SJCRH30 (cell line): Measurements from ENCODE around the gene SP1. TPM values are rescaled to one million over a fixed set of nuclear protein-coding genes. Genes with fewer than 3 reads are reported as not detected.
"Not testable (repeated sequence)": the region's sequence is repeated elsewhere in the genome, so short reads cannot be mapped to it uniquely, and the experiment has no call there.

ENCODE experiments used
- DNase-seq, 2 experiments: peaks; one replicate each; pipeline ENCODE4 v3.0.0-alpha.2; 2015 to 2020
- H3K27ac ChIP-seq: fragments of 250-450 bp; sonication (Bioruptor Pico); 2 replicates; pipeline ENCODE4 v1.5.1; 2020; ENCODE audit warnings: mild to moderate bottlenecking, moderate library complexity
- H3K27me3 ChIP-seq: fragments of 250-450 bp; sonication (Bioruptor Pico); 2 replicates; pipeline ENCODE4 v1.5.1; 2020; ENCODE audit warnings: mild to moderate bottlenecking, moderate library complexity
- H3K36me3 ChIP-seq: fragments of 250-450 bp; sonication (Bioruptor Pico); 2 replicates; pipeline ENCODE4 v1.5.1; 2020; ENCODE audit warnings: mild to moderate bottlenecking, moderate library complexity
- H3K4me1 ChIP-seq: fragments of 250-450 bp; sonication (Bioruptor Pico); 2 replicates; pipeline ENCODE4 v1.5.1; 2020; ENCODE audit warnings: mild to moderate bottlenecking, moderate library complexity
- H3K4me3 ChIP-seq: fragments of 250-450 bp; sonication (Bioruptor Pico); 2 replicates; pipeline ENCODE4 v1.5.1; 2020; ENCODE audit warnings: mild to moderate bottlenecking, moderate library complexity
- H3K9me3 ChIP-seq: fragments of 250-450 bp; sonication (Bioruptor Pico); replicated peaks from 2 replicates; pipeline ENCODE4 v1.5.1; 2020; ENCODE audit warnings: mild to moderate bottlenecking, moderate library complexity
- total RNA-seq: library from RNA; depleted of rRNA; stranded (reverse); fragments of >200 nt; shearing (Covaris generic); gene quantifications from 2 replicates; pipeline ENCODE4 v1.2.3, GENCODE V29; 2014

Gene SP1
- total RNA-seq, 1 experiment from 2014 or later: 53.1 TPM

DNA sequence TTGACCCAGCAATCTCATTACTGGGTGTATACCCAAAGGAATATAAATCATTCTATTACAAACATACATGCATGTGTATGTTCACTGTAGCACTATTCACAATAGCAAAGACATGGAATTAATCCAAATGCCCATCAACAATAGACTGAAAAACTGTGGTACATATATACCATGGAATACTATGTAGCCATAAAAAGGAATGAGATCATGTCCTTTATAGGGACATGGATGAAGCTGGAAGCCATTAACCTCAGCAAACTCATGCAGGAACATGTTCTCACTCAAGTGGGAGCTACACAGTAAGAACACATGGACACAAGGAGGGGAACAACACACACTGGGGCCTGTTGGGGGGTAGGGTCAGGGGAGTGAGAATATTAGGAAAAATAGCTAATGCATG lies 59.6 kb downstream of the SP1 start:
- not testable (repeated sequence) for DNase-seq, H3K4me3 ChIP-seq, H3K27me3 ChIP-seq, H3K36me3 ChIP-seq, H3K27ac ChIP-seq, H3K9me3 ChIP-seq, H3K4me1 ChIP-seq

DNA sequence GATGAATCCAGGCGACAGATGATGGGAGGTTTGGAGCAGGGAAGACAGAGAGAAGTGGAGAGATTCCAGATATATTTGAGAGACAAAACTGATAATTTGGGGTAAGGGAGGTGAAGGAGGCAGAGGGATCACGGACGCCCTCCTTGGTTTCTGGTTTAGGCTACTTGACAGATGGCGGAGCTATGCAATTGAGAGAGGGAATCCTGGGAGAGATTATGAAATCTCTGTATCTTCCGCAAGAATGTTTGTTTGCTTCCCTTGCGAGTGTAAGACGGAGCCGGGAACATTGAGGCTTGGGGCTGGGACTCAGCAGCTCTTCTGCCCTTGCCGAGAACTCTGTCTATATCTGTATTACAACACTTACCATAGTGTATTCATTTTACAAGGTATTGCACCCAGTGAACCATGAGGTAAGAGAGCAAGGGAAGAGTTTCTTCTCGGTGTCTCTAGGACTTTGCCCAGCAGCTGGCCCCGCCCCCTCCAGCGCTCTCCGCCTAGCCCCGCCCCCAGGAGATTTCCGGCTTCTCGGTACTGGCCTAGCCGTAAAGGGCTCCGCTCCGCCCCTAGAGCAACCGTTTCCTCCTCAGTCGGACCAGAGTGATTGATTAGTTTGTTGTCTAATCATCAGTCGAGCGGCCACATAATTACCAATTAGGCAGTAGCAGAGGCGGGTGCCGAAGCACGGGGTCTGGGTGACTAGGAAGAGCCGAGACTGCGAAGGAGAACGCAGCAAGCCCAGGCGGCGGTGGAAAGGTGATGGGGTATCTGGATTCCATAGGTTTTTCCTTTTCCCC lies 61.3 kb downstream of the SP1 start, which contains the start of gene PRR13:
Gene PRR13 (plus strand): TSS at position 695 of the 794 bp plus-strand sequence. CDS start 981 bp downstream, outside the sequence.
- peak; percentile 99 for DNase-seq
- Histone ChIP-seq H3K4me1 (no peaks in the 10 kb centered on the region), H3K9me3 (no peaks in the 10 kb centered on the region), H3K36me3 (no peaks in the 10 kb centered on the region; the same call in 1 of the 2 replicates), H3K27me3 (no peaks in the 10 kb centered on the region), H3K27ac (peak within 1 kb of the TSS; percentile 70), H3K4me3 (peak within 1 kb of the TSS; percentile 69)

DNA sequence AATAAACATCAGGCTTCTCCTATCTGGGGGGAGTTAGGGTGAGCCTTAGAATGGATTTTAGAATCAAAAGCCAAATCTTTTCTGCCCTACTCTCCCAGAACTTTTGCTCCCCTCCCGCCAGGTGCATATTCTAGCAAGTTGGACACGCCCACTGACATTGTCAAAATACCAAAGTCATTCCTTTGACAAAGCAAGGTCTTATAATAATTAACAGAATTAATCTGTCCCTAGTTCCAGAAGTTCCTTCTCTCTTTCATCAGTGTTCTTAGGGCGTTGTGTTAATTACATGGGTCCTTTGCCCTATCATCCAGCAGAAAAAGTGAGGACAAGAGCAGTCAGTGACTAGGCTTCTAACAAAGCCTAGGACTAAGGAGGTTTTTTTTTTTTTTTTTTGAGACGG lies 64.0 kb downstream of the SP1 start:
- no peaks in the 10 kb centered on the region for H3K9me3 ChIP-seq
- no peak for DNase-seq
- H3K4me3 ChIP-seq: no peak overlapping the region
- no peaks in the 10 kb centered on the region for H3K4me1 ChIP-seq
- H3K27me3 ChIP-seq: no peaks in the 10 kb centered on the region
- H3K36me3 ChIP-seq: peaks cover 2% of the 10 kb centered on the region; the same call in 1 of the 2 replicates
- no peak overlapping the region for H3K27ac ChIP-seq

DNA sequence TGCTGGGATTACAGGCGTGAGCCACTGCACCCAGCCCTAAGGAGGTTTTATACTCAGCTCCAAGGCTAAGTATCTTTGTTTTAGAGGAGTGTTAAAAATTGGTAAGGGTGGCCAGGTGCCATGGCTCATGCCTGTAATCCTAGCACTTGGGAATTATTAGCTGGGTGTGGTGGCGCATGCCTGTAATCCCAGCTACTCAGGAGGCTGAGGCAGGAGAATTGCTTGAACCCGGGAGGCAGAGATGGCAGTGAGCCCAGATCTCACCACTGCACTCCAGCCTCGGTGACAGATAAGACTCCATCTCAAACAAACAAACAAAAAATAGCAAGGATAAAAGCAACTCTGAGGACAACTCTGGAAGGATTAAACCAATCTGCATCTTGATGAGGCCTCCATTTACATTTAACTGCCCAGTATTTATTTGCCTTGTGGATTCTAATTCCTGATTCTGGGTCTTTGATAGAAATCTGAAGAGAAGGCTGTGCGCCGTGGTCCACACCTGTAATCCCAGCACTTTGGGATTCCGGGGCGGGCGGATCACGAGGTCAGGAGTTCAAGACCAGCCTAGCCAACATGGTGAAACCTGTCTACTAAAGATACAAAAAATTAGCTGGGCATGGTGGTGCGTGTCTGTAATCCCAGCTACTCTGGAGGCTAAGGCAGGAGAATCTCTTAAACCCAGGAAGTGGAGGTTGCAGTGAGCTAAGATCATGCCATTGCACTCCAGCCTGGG lies 64.8 kb downstream of the SP1 start:
- H3K27ac ChIP-seq, H3K9me3 ChIP-seq, H3K27me3 ChIP-seq, DNase-seq, H3K4me3 ChIP-seq, H3K36me3 ChIP-seq, H3K4me1 ChIP-seq: not testable (repeated sequence)

DNA sequence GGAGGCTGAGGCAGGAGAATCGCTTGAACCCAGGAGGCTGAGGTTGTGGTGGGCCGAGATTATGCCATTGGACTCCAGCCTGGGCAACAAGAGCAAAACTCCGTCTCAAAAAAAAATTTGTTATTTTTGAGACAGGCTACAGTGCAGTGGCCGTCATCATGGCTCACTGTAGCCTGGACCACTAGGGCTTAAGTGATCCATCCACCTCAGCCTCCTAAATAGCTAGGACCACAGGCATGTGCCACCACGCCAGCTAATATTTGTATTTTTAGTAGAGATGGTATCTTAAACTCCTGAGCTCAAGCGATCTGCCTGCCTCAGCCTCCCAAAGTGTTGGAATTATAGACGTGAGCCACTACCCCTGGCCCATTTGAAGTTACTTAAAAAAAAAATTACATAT lies 71.0 kb downstream of the SP1 start:
- DNase-seq: no peak

DNA sequence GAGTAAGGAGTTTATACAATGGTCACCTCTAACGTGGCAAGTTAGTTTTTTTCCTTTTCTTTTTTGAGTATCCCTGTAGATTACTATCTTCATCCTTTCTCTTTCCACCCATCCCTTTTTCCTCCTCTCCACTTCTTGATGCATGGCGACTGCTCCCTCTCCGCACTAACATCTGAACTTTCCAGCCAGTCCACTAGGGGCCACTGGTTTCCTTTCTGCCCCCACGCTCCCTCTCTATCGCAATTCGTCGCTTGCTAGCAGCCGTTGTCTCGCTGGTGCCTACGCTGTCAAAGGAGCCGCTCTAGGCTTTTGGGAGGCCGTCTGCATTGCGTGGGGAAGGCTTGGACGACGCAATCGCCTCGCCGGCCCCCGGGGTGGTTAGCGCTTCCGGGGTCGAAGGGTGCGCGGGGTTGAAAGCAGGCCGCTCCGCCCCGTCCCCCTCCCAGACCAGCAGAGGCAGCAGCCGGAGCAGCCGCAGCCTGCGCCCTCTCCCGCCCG lies 71.7 kb downstream of the SP1 start, which contains the start of gene PCBP2:
Gene PCBP2 (plus strand): TSS at position 442 of the 498 bp plus-strand sequence. CDS start 2,699 bp downstream, outside the sequence.
- Histone ChIP-seq H3K36me3 (peaks cover 43% of the 10 kb centered on the region), H3K4me1 (peaks cover 8% of the 10 kb centered on the region), H3K4me3 (peak within 1 kb of the TSS; percentile 96), H3K9me3 (no peaks in the 10 kb centered on the region), H3K27me3 (no peaks in the 10 kb centered on the region), H3K27ac (peak within 1 kb of the TSS; percentile 94)
- peak; percentile 99 for DNase-seq

More for the DNA sequence above, 71.0 kb downstream of the SP1 start:
- Histone ChIP-seq H3K27me3 (no peaks in the 10 kb centered on the region), H3K4me1 (peaks cover 8% of the 10 kb centered on the region), H3K27ac (no peak overlapping the region), H3K4me3 (no peak overlapping the region), H3K36me3 (peaks cover 35% of the 10 kb centered on the region), H3K9me3 (no peaks in the 10 kb centered on the region)

DNA sequence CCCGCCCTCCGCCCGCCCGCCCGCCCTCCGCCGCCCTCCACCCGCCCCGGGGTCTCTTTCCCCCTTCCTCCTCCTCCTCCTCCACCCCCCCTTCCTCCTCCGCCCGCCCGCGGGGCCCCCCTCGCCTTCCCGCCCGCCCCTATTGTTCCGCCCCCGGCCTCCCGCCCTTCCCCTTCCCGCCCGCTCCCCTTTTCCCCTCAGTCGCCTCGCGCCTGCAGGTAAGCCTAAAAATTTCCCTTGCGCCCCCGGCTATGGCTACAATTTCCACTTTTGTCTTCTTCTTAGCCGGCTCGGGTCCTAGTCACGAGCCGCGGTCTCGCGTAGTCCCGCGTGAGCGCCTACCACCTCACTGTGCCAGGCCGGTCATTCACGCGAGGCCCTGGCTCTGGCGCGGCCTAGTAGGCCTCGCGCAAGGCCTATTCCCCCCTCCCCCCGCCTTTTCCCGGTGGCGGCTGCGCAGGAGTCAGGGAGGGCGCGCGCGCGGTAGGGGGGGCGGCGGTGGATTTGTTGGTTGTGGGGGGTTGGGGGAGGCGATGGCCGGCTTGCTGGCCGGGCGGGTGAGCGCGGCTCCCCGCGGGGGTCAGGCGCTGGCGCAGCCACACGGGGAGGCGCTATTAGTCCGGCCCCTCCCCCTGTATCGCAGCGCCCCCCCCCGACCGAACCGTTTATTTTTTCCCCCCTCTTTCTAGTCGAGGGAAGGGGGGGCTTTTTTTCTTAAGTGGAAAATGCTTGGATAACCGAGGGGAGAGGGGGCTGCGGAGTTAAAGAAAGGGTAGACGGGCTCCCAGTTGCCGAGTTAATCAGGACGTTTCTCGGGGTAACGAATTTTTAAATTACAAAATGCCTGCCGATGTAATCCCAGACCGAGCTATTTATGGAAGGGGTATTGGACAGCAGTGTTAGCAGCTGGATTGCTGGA lies 72.4 kb downstream of the SP1 start:
- Histone ChIP-seq H3K27me3 (no peaks in the 10 kb centered on the region), H3K4me3 (peak overlapping the region; percentile 96), H3K27ac (peak overlapping the region; percentile 94), H3K9me3 (no peaks in the 10 kb centered on the region), H3K4me1 (peaks cover 8% of the 10 kb centered on the region), H3K36me3 (peaks cover 50% of the 10 kb centered on the region)
- peak; percentile 77 to 84 for DNase-seq

DNA sequence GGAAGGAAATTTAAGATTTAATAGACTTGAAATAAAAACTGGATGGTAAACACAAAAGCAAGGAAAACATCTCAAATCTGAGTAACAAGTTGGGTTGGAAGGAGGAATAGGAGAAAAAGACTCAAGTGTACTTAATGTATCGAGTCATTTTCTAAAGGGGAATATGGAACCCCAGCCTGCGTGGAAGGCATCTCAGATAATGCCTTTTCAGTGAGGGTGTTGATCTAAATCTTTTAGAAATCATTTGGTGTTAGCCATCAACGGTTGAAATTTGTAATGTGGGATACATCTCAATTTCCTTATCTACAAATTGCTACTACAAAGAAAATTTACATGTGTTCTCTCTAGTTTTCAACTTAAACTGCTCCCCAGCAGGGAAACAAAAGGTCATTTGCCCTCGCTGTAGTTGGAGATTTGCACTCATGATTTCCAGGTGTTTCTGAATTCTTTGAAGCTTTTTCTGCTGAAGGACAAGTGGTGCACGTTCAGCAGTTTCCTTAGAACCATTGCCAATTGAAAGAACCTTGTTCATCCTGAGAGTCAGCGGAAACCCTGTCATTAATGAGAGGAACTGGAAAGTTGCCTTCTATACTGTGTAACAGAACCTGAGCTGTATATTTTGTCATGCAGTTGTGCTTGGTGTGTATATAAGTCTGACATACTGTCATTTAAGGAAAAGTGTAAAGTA lies 74.1 kb downstream of the SP1 start:
- Histone ChIP-seq H3K36me3 (peaks cover 64% of the 10 kb centered on the region), H3K4me3 (peak overlapping the region; percentile 96), H3K4me1 (peaks cover 8% of the 10 kb centered on the region), H3K9me3 (no peaks in the 10 kb centered on the region), H3K27me3 (no peaks in the 10 kb centered on the region), H3K27ac (no peak overlapping the region)
- DNase-seq: no peak

DNA sequence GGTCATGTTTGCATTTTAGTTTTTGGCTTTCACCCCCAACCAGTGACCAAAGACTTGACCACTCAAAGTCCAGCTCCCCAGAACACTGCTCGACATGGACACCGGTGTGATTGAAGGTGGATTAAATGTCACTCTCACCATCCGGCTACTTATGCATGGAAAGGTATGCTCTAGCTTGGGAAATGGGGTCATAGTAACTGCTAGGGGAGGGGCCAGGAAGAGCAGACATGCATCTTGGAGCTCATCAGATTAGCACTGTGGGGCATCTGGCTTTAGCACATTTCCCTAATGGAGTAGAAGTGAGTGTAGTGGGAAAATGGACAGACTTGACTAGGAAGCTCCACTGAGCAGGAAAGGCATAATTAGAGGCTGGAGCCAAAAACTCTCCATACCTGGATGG lies 74.7 kb downstream of the SP1 start:
- Histone ChIP-seq H3K27me3 (no peaks in the 10 kb centered on the region), H3K27ac (no peak overlapping the region), H3K4me1 (peaks cover 8% of the 10 kb centered on the region), H3K9me3 (no peaks in the 10 kb centered on the region), H3K36me3 (peaks cover 71% of the 10 kb centered on the region), H3K4me3 (no peak overlapping the region)
- DNase-seq: no peak

DNA sequence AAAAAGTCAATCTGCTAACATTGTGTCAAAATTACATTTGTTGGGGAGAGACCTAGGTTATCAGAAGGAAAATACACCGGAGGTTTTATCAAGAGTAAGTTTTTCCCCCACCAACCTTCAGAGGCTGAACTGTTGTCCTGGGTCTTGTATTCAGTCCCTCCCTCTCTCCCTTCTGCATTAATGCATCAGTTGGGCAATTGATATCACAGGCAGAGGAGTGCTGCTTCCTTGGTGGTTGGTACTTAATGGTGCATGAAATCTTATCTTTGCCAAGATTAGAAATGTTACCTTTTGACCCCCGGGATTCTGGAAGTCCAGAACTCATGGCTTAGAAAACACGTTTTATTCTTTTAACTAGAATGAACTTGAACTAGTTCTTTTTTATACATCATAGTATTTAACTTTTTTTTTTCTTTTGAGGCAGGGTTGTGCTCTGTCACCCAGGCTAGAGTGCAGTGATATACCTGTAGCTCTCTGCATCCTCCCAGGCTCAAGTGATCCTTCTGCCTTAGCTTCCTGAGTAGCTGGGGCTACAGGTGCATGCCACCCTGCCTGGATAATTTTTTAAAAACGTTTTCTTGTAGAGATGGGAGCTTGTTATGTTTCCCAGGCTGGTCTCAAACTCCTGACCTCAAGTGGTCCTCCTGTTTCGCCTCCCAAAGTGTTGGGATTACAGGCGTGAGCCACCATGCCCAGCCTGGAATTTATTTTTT lies 76.8 kb downstream of the SP1 start:
- Histone ChIP-seq H3K4me1 (peaks cover 8% of the 10 kb centered on the region), H3K27ac (no peak overlapping the region), H3K4me3 (no peak overlapping the region), H3K27me3 (no peaks in the 10 kb centered on the region), H3K9me3 (no peaks in the 10 kb centered on the region), H3K36me3 (peaks cover 92% of the 10 kb centered on the region)
- DNase-seq: no peak

DNA sequence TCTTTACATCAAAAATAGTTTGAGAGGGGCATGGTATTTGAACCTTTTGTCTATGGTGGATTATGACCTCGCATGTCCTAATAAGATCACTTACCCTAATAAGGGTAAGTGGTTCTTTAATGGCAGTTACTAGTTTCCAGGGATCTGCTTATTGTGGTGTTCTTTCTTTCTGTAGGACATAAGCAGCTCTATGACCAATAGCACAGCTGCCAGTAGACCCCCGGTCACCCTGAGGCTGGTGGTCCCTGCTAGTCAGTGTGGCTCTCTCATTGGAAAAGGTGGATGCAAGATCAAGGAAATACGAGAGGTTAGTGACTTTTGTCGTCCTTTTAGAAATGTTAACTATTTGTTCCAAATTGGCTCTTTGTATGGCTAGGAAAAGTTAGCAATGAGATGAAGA lies 79.1 kb downstream of the SP1 start:
- peaks cover 99% of the 10 kb centered on the region for H3K36me3 ChIP-seq
- no peaks in the 10 kb centered on the region for H3K4me1 ChIP-seq
- no peaks in the 10 kb centered on the region for H3K9me3 ChIP-seq
- no peak overlapping the region for H3K4me3 ChIP-seq
- no peaks in the 10 kb centered on the region for H3K27me3 ChIP-seq
- no peak for DNase-seq
- no peak overlapping the region for H3K27ac ChIP-seq

DNA sequence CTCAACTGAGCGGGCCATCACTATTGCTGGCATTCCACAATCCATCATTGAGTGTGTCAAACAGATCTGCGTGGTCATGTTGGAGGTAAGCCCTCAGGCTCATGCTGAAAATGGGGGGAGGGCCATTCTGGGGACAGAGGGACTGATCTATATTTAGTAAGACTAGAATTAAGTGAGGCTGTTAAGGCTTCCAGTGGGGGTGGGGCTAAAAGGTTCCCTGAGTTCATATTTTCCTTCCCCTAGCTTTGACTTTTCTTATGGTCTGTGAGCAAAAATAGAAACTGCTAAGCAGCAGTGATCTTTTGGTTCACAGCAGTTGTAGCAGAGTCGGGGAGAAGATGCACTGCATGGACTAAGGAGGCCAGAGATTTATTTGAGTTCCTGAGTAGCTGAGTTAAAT lies 81.1 kb downstream of the SP1 start:
- no peak overlapping the region for H3K27ac ChIP-seq
- H3K36me3 ChIP-seq: peaks cover 98% of the 10 kb centered on the region
- DNase-seq: no peak

DNA sequence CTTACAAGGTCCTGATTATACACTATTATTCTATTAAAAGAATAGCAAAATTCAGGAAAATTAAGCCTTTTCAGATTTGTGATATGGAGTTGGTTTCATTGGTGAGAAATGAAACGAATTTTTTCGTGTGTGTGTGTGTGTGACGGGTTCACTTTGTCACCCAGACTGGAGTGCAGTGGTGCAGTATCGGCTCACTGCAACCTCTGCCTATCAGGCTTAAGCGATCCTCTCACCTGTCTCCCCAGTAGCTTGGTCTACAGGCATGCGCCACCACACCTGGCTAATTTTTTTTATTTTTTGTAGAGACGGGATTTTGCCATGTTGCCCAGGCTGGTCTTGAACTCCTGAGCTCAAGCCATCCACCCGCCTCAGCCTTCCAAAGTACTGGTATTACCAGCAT lies 81.6 kb downstream of the SP1 start:
- Histone ChIP-seq H3K4me3 (no peak overlapping the region), H3K4me1 (no peaks in the 10 kb centered on the region), H3K27ac (no peak overlapping the region), H3K36me3 (peaks cover 98% of the 10 kb centered on the region), H3K9me3 (no peaks in the 10 kb centered on the region), H3K27me3 (no peaks in the 10 kb centered on the region)
- DNase-seq: no peak

More for the DNA sequence above, 81.1 kb downstream of the SP1 start:
- no peaks in the 10 kb centered on the region for H3K9me3 ChIP-seq
- no peak overlapping the region for H3K4me3 ChIP-seq
- H3K27me3 ChIP-seq: no peaks in the 10 kb centered on the region
- H3K4me1 ChIP-seq: no peaks in the 10 kb centered on the region
